ENCODE measurements around the gene MAPK14. TPM values are rescaled to one million over a fixed set of nuclear protein-coding genes. Genes with fewer than 3 reads are reported as not detected.

MAPK14 gene
- total and polyA plus RNA-seq, 2 of the 4 experiments (the other 2 are of a cell fraction): 28.4 to 74.4 TPM

- no peak overlapping the region for H3K9ac ChIP-seq (ENCODE audit: low read depth, low read length)
- H4K8ac ChIP-seq (ENCODE audit: low read depth in 2 of 2, low read length in 2 of 2): no peak overlapping the region
- no peak overlapping the region for H2AK5ac ChIP-seq (ENCODE audit: low read depth, low read length)
- no peak overlapping the region for H3K14ac ChIP-seq (replicated peaks; ENCODE audit: low read depth, low read length)
- DNase-seq: no peak
- no peak overlapping the region for H2BK120ac ChIP-seq (ENCODE audit: low read depth, low read length)
- H3K4ac ChIP-seq (ENCODE audit: low read depth, low read length): no peak overlapping the region
- ChIA-PET POLR2A (ENCODE audit: unreplicated experiment) (interaction anchor here (0.6 kb wide), 1 partner anchor 13 kb away, joined by 3 read pairs; no protein-coding TSS in a partner anchor), CTCF (no interaction called here)
- no peak for ATAC-seq (ENCODE audit: low read depth)
- dilution Hi-C loops (cut with HindIII; ENCODE audit: low sequenced_read_pairs, unreplicated experiment) (no loop called here), in situ Hi-C loops (cut with MboI; ENCODE audit: low sequenced_read_pairs) (no loop called here), intact Hi-C loops (cut with micrococcal nuclease) (no loop called here)
- H3K4me3 ChIP-seq (ENCODE audit: insufficient read depth, low read depth, low read length): no peak overlapping the region
- no peak overlapping the region for H3K56ac ChIP-seq (ENCODE audit: extremely low read depth, insufficient read depth, low read length)
- no peak overlapping the region for H3K4me2 ChIP-seq (ENCODE audit: low read depth, low read length)
- no peaks in the 10 kb centered on the region for H4K20me1 ChIP-seq (ENCODE audit: insufficient read depth, low read length)
- 0 out of 2 replicates have a peak, but pooled peaks cover 4% of the 10 kb centered on the region for H3K9me1 ChIP-seq (ENCODE audit: insufficient read depth, low read length)
- H3K36me3 ChIP-seq (ENCODE audit: control insufficient read depth, insufficient read depth, low read length): peaks cover 4% of the 10 kb centered on the region; the same call in 1 of the 2 replicates
- WGBS, 2 experiments (ENCODE audit: extremely low coverage in 2 of 2, insufficient read length in 1 of 2): 77% methylated on average over 5 of the region's 13 CpGs; no CpG with 5 or more reads in 1 of the 2 experiments
- H3K18ac ChIP-seq (ENCODE audit: low read depth, low read length): no peak overlapping the region
- no TSS peak for BruUV-seq (replicated peaks)
- 0 out of 2 replicates have a peak, but pooled peaks cover 2% of the 10 kb centered on the region for H3K4me1 ChIP-seq (ENCODE audit: control insufficient read depth, insufficient read depth, low read length)
- TF ChIP-seq SMC3 (IDR thresholded peaks at IDR 0.05; ENCODE audit: low read depth, low read length): no peak
- TF ChIP-seq CEBPB (IDR thresholded peaks at IDR 0.05; ENCODE audit: low read depth, low read length): peak; percentile 37
- no peak overlapping the region for H3K27ac ChIP-seq (ENCODE audit: insufficient read depth, low read length)
- no peaks in the 10 kb centered on the region for H3K79me1 ChIP-seq (ENCODE audit: low read depth in 1 of 2, low read length in 2 of 2)
- H2BK5ac ChIP-seq (ENCODE audit: low read depth, low read length, poor library complexity, severe bottlenecking): no peak overlapping the region
- H3K9me3 ChIP-seq (ENCODE audit: control insufficient read depth, insufficient read depth, low read length): no peaks in the 10 kb centered on the region
- no peak overlapping the region for H2BK15ac ChIP-seq (ENCODE audit: low read depth, low read length)
- H2BK20ac ChIP-seq (ENCODE audit: low read depth, low read length): no peak overlapping the region
- no peak overlapping the region for H2AFZ ChIP-seq (replicated peaks; ENCODE audit: low read length, poor library complexity)
- no peak overlapping the region for H3K23ac ChIP-seq (ENCODE audit: low read depth, low read length)
- H4K91ac ChIP-seq (ENCODE audit: insufficient read depth, low read depth, low read length): no peak overlapping the region
- no peak overlapping the region for H2AK9ac ChIP-seq (replicated peaks; ENCODE audit: low read depth, low read length, poor library complexity)
- peaks cover 8% of the 10 kb centered on the region for H3K27me3 ChIP-seq (ENCODE audit: control insufficient read depth, insufficient read depth, low read length)
- H4K5ac ChIP-seq (ENCODE audit: low read depth, low read length): no peak overlapping the region
Measured at GRCh38 chr6:36142971-36143838, 115.6 kb downstream of the MAPK14 start.
